H1 (cell line): ENCODE data around the gene EEF1AKMT3. TPM values are rescaled to one million over a fixed set of nuclear protein-coding genes. Genes with fewer than 3 reads are reported as not detected.

Source experiments
- CTCF ChIA-PET: fragments of 300-600 bp; sonication (Branson Sonifier 250); formaldehyde crosslinking; loops from one replicate; lab custom pipeline; 2021; ENCODE audit not compliant: partially characterized antibody; lab: Charles Lee
- POLR2A ChIA-PET: fragments of 300-600 bp; sonication (Branson Sonifier 250); formaldehyde crosslinking; loops from one replicate; lab custom pipeline; 2021; ENCODE audit warnings: inconsistent platforms; ENCODE audit not compliant: partially characterized antibody; lab: Charles Lee
- DNase-seq, 2 experiments: peaks; one replicate each; pipeline versions ENCODE4 v3.0.0 to v3.0.0-alpha.2; 2010 to 2022; ENCODE audit warnings: low spot score in 2 of 2, low read depth in 1 of 2, mixed read lengths in 1 of 2
- FAIRE-seq: peaks from 2 replicates; lab custom pipeline; 2011; peaks lifted over from hg19 to GRCh38; lab: Jason Lieb, UNC
- H2AFZ ChIP-seq: 2 replicates; pipeline ENCODE4 v1.8.1; 2012; ENCODE audit warnings: low read length, inconsistent platforms
- H2AK5ac ChIP-seq: 2 replicates; pipeline ENCODE4 v1.6.1; 2013; ENCODE audit warnings: low read depth, low read length
- H2BK120ac ChIP-seq: replicated peaks from 2 replicates; pipeline ENCODE3; 2013; ENCODE audit warnings: low read depth, low read length, inconsistent platforms
- H2BK12ac ChIP-seq: 2 replicates; pipeline ENCODE4 v1.6.1; 2013; ENCODE audit warnings: low read depth, low read length
- H2BK15ac ChIP-seq: 2 replicates; pipeline ENCODE4 v1.6.1; 2013; ENCODE audit warnings: low read length
- H2BK20ac ChIP-seq: 2 replicates; pipeline ENCODE4 v1.6.1; 2013; ENCODE audit warnings: low read length
- H2BK5ac ChIP-seq: 2 replicates; pipeline ENCODE4 v1.6.1; 2013; ENCODE audit warnings: low read depth, low read length
- H3K14ac ChIP-seq: 2 replicates; pipeline ENCODE4 v1.6.1; 2013; ENCODE audit warnings: inconsistent platforms; ENCODE audit not compliant: insufficient read length
- H3K18ac ChIP-seq: 2 replicates; pipeline ENCODE4 v1.6.1; 2013; ENCODE audit warnings: low read length; ENCODE audit errors: extremely low read depth
- H3K23ac ChIP-seq: 2 replicates; pipeline ENCODE4 v1.6.1; 2013; ENCODE audit warnings: inconsistent platforms; ENCODE audit not compliant: insufficient read length
- H3K23me2 ChIP-seq: 2 replicates; pipeline ENCODE4 v1.6.1; 2013; ENCODE audit warnings: low read depth, low read length
- H3K27ac ChIP-seq: 2 replicates; pipeline ENCODE4 v1.6.1; 2011; ENCODE audit warnings: low read depth, low read length, inconsistent platforms
- H3K27me3 ChIP-seq, 4 experiments: replicated peaks in 1 of 4; 1 replicate in 1 of 4; 2 replicates in 3 of 4; pipeline versions ENCODE4 v1.6.1 to v1.8.1; 2011 to 2013; ENCODE audit warnings: low read length in 3 of 4, mild to moderate bottlenecking in 3 of 4, inconsistent platforms in 2 of 4, mixed read lengths in 2 of 4, moderate library complexity in 1 of 4; ENCODE audit not compliant: control insufficient read depth in 3 of 4, insufficient read depth in 3 of 4; ENCODE audit errors: extremely low read depth in 1 of 4
- H3K36me3 ChIP-seq, 4 experiments: 2 replicates each; pipeline versions ENCODE4 v1.6.1 to v1.8.1; 2011 to 2013; ENCODE audit warnings: mild to moderate bottlenecking in 4 of 4, low read length in 3 of 4, moderate library complexity in 2 of 4, control low read depth in 1 of 4, inconsistent platforms in 1 of 4; ENCODE audit not compliant: insufficient read depth in 4 of 4, control insufficient read depth in 2 of 4
- H3K4ac ChIP-seq: replicated peaks from 2 replicates; pipeline ENCODE3; 2013; ENCODE audit warnings: low read length, low read depth, mixed read lengths, inconsistent platforms; ENCODE audit not compliant: insufficient read length
- H3K4me1 ChIP-seq, 4 experiments: replicated peaks in 1 of 4; 1 replicate in 1 of 4; 2 replicates in 3 of 4; pipeline versions ENCODE4 v1.6.1 to v1.8.1; 2011 to 2013; ENCODE audit warnings: low read length in 3 of 4, inconsistent platforms in 2 of 4, mixed read lengths in 1 of 4; ENCODE audit not compliant: insufficient read depth in 4 of 4, control insufficient read depth in 3 of 4
- H3K4me2 ChIP-seq, 2 experiments: 2 replicates each; pipeline versions ENCODE4 v1.6.1 to v1.8.1; 2011 to 2013; ENCODE audit warnings: low read depth in 2 of 2, low read length in 2 of 2, control low read depth in 1 of 2, inconsistent platforms in 1 of 2, mild to moderate bottlenecking in 1 of 2; ENCODE audit not compliant: insufficient read depth in 1 of 2
- H3K4me3 ChIP-seq, 4 experiments: fragments of 200-600, 300-600 bp in 1 of 4; sonication (generic), shearing (Covaris generic), sonication (Bioruptor Twin) in 1 of 4; 2 replicates each; pipeline versions ENCODE4 v1.5.1 to v1.8.1; 2011 to 2016; ENCODE audit warnings: low read length in 4 of 4, low read depth in 3 of 4, control low read depth in 2 of 4, inconsistent platforms in 2 of 4, mild to moderate bottlenecking in 2 of 4, mixed read lengths in 1 of 4, moderate library complexity in 1 of 4; ENCODE audit not compliant: insufficient read depth in 2 of 4; ENCODE audit errors: extremely low read depth in 1 of 4
- H3K56ac ChIP-seq: replicated peaks from 2 replicates; pipeline ENCODE3; 2013; ENCODE audit warnings: low read depth, mild to moderate bottlenecking, mixed read lengths, low read length, inconsistent platforms; ENCODE audit not compliant: insufficient read length
- H3K79me1 ChIP-seq: 2 replicates; pipeline ENCODE4 v1.6.1; 2013; ENCODE audit warnings: low read depth, low read length, control low read depth
- H3K79me2 ChIP-seq, 2 experiments: 2 replicates each; pipeline versions ENCODE4 v1.6.1 to v1.8.1; 2012 to 2013; ENCODE audit warnings: low read length in 2 of 2, mild to moderate bottlenecking in 2 of 2, inconsistent platforms in 1 of 2; ENCODE audit not compliant: insufficient read depth in 2 of 2, control insufficient read depth in 1 of 2
- H3K9ac ChIP-seq, 4 experiments: replicated peaks in 1 of 4; 1 replicate in 1 of 4; 2 replicates in 3 of 4; pipeline versions ENCODE4 v1.6.1 to v1.8.1; 2011 to 2013; ENCODE audit warnings: low read depth in 3 of 4, low read length in 3 of 4, control low read depth in 2 of 4, mild to moderate bottlenecking in 2 of 4, moderate library complexity in 2 of 4, inconsistent platforms in 1 of 4; ENCODE audit errors: extremely low read depth in 1 of 4
- H3K9me3 ChIP-seq, 2 experiments: 2 replicates each; pipeline versions ENCODE4 v1.6.1 to v1.8.1; 2012 to 2013; ENCODE audit warnings: mild to moderate bottlenecking in 2 of 2, moderate library complexity in 2 of 2, control low read depth in 1 of 2, inconsistent platforms in 1 of 2, low read depth in 1 of 2, low read length in 1 of 2, mixed read lengths in 1 of 2; ENCODE audit not compliant: insufficient read depth in 2 of 2
- H4K20me1 ChIP-seq, 2 experiments: replicated peaks in 1 of 2; 2 replicates each; pipeline versions ENCODE3 to v1.8.1; 2011 to 2013; ENCODE audit warnings: inconsistent platforms in 2 of 2, low read length in 2 of 2, mild to moderate bottlenecking in 1 of 2; ENCODE audit not compliant: insufficient read depth in 2 of 2, control insufficient read depth in 1 of 2
- H4K5ac ChIP-seq: 2 replicates; pipeline ENCODE4 v1.6.1; 2013; ENCODE audit warnings: low read length, low read depth, mixed read lengths, inconsistent platforms; ENCODE audit not compliant: insufficient read length
- H4K8ac ChIP-seq: 2 replicates; pipeline ENCODE4 v1.8.0; 2013; ENCODE audit warnings: mild to moderate bottlenecking, moderate library complexity, low read length, inconsistent platforms; ENCODE audit not compliant: insufficient read depth; ENCODE audit errors: extremely low read depth
- H4K91ac ChIP-seq: replicated peaks from 2 replicates; pipeline ENCODE3; 2013; ENCODE audit warnings: low read length, mixed read lengths, inconsistent platforms; ENCODE audit not compliant: insufficient read length
- BRCA1 ChIP-seq: IDR thresholded peaks from 2 replicates; pipeline ENCODE4 v1.6.1; 2012; ENCODE audit warnings: low read depth, low read length, improper control_type of control experiment
- CTBP2 ChIP-seq: IDR thresholded peaks from 2 replicates; pipeline ENCODE4 v1.7.0; 2011; ENCODE audit warnings: borderline replicate concordance, mild to moderate bottlenecking, moderate library complexity, mixed read lengths, low read length; ENCODE audit not compliant: insufficient read depth, insufficient read length
- FOSL1 ChIP-seq: IDR thresholded peaks from 2 replicates; pipeline ENCODE4 v1.6.1; 2011; ENCODE audit warnings: mild to moderate bottlenecking, low read depth, low read length, moderate library complexity; ENCODE audit not compliant: insufficient read depth
- HDAC2 ChIP-seq, 2 experiments: fragments of 300-600 bp in 1 of 2; sonication (generic) in 1 of 2; IDR thresholded peaks; 2 replicates each; pipeline ENCODE4 v1.6.1; 2011 to 2012; ENCODE audit warnings: low read depth in 2 of 2, low read length in 2 of 2, mild to moderate bottlenecking in 2 of 2, moderate library complexity in 2 of 2, borderline replicate concordance in 1 of 2, inconsistent platforms in 1 of 2
- KDM5A ChIP-seq: fragments of 200-600 bp; IDR thresholded peaks from 2 replicates; pipeline ENCODE4 v1.7.1; 2012; ENCODE audit warnings: mild to moderate bottlenecking, low read length, inconsistent platforms, mixed read lengths
- MAFK ChIP-seq: IDR thresholded peaks from 2 replicates; pipeline ENCODE4 v1.6.1; 2012; ENCODE audit warnings: low read depth, mild to moderate bottlenecking, improper control_type of control experiment, low read length
- NRF1 ChIP-seq: IDR thresholded peaks from 2 replicates; pipeline ENCODE4 v1.6.1; 2011; ENCODE audit warnings: mild to moderate bottlenecking, low read depth, low read length, improper control_type of control experiment
- RFX5 ChIP-seq: IDR thresholded peaks from 2 replicates; pipeline ENCODE4 v1.6.1; 2011; ENCODE audit warnings: low read depth, low read length, improper control_type of control experiment, borderline replicate concordance
- TAF7 ChIP-seq: optimal IDR thresholded peaks from 2 replicates; pipeline ENCODE3; 2011; ENCODE audit warnings: low read depth, mild to moderate bottlenecking, inconsistent platforms, low read length, moderate library complexity, borderline replicate concordance
- USF2 ChIP-seq: IDR thresholded peaks from 2 replicates; pipeline ENCODE4 v1.6.1; 2011; ENCODE audit warnings: low read length, improper control_type of control experiment
- WGBS, 2 experiments: shearing (Covaris generic) in 1 of 2; methylation state at CpG; one replicate each; pipeline versions ENCODE4 v1.1.6 to v1.1.7; 2013 to 2015; ENCODE audit warnings: low lambda C conversion rate in 2 of 2, mixed read lengths in 2 of 2, inconsistent platforms in 1 of 2, low coverage in 1 of 2, missing lambda C conversion rate in 1 of 2; ENCODE audit not compliant: insufficient replicate concordance in 2 of 2, insufficient coverage in 1 of 2, insufficient read length in 1 of 2; ENCODE audit errors: extremely low coverage in 1 of 2, missing lambda C conversion rate in 1 of 2; 5-methylcytosine and 5-hydroxymethylcytosine counted together
- polyA plus RNA-seq, 7 experiments: library from polyadenylated mRNA; depleted of rRNA in 3 of 7; stranded (reverse) in 5 of 7; unstranded in 2 of 7; fragments of >200 nt in 5 of 7; fragments of 200-250 nt in 2 of 7; gene quantifications; 1 replicate in 5 of 7; 2 replicates in 1 of 7; 4 replicates in 1 of 7; pipeline versions ENCODE4 v1.2.1 to v1.2.3, GENCODE V29; 2011 to 2013; ENCODE audit warnings: missing spikeins in 2 of 7, mixed read lengths in 2 of 7
- total RNA-seq: library from RNA; stranded (reverse); fragmentation: NEBNext Ultra II Directional; extraction: Animal tissue kit (Norgen Biotek cat#: 25700); gene quantifications from 2 replicates; pipeline ENCODE4 v1.2.1, GENCODE V29; 2021
- TF ChIP-seq, protein P1 (sequence below): IDR thresholded peaks from 2 replicates; pipeline ENCODE4 v1.6.1; 2011; ENCODE audit warnings: low read depth, mild to moderate bottlenecking, low read length; ENCODE audit not compliant: insufficient read depth

Gene EEF1AKMT3
- total and polyA plus RNA-seq, 2 of the 8 experiments (the other 6 are each of a cell fraction or from before 2014, with no cell fraction given): 3.1 to 4.4 TPM

- H3K79me2 ChIP-seq: no peaks in the 10 kb centered on the region
- no peak for FAIRE-seq
- H3K4me3 ChIP-seq: no peak overlapping the region
- H3K79me1 ChIP-seq: no peaks in the 10 kb centered on the region
- no peak overlapping the region for H3K4me2 ChIP-seq
- H3K18ac ChIP-seq: no peak overlapping the region
- H3K4ac ChIP-seq: no peak overlapping the region
- no peak overlapping the region for H2BK15ac ChIP-seq
- no peak overlapping the region for H2AFZ ChIP-seq
- POLR2A ChIA-PET: interaction anchor here (0.8 kb wide), 1 partner anchor 15 kb away, joined by 4 read pairs; the partner anchor contains the start of gene TSPAN31
- H4K91ac ChIP-seq: no peak overlapping the region
- no peaks in the 10 kb centered on the region for H3K36me3 ChIP-seq
- H3K27me3 ChIP-seq: peaks cover 26 to 91% (median 73%) of the 10 kb centered on the region in 4 experiments
- H3K23me2 ChIP-seq: peaks cover 12% of the 10 kb centered on the region; the same call in 1 of the 2 replicates
- no peak overlapping the region for H4K8ac ChIP-seq
- no peak overlapping the region for H2AK5ac ChIP-seq
- H2BK12ac ChIP-seq: no peak overlapping the region
- H2BK5ac ChIP-seq: no peak overlapping the region
- peaks cover 0 to 20% (median 13%) of the 10 kb centered on the region in 4 experiments; a peak in 5 of 7 replicates for H3K4me1 ChIP-seq
- H2BK20ac ChIP-seq: no peak overlapping the region
- DNase-seq: no peak
- H3K9me3 ChIP-seq: no peaks in the 10 kb centered on the region
- no peak overlapping the region for H3K23ac ChIP-seq
- peaks cover 2 to 7% of the 10 kb centered on the region in 2 experiments for H4K20me1 ChIP-seq
- H3K27ac ChIP-seq: no peak overlapping the region
- CTCF ChIA-PET: interaction anchor here (0.6 to 2.3 kb wide), 5 partner anchors 36 to 147 kb away, joined by 3 to 9 read pairs (median 3); partner anchors contain the start of gene OS9
- 49% methylated on average over 5 of the region's 5 CpGs; no CpG with 5 or more reads in 1 of the 2 experiments for WGBS, 2 experiments
- no peak overlapping the region for H3K56ac ChIP-seq
- H3K9ac ChIP-seq: no peak overlapping the region
- H4K5ac ChIP-seq: no peak overlapping the region
- no peak overlapping the region for H3K14ac ChIP-seq
- no peak overlapping the region for H2BK120ac ChIP-seq
- no peak for TF ChIP-seq BRCA1
- TF ChIP-seq, protein P1, sequence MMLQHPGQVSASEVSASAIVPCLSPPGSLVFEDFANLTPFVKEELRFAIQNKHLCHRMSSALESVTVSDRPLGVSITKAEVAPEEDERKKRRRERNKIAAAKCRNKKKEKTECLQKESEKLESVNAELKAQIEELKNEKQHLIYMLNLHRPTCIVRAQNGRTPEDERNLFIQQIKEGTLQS: no peak
- no peak for TF ChIP-seq RFX5
- TF ChIP-seq NRF1: no peak
- TF ChIP-seq TAF7: no peak
- TF ChIP-seq MAFK: no peak
- no peak for TF ChIP-seq USF2
- no peak for TF ChIP-seq CTBP2
- no peak for TF ChIP-seq FOSL1
- TF ChIP-seq HDAC2 (IDR thresholded peaks at IDR 0.05; ENCODE audit: borderline replicate concordance in 1 of 2, low read depth in 2 of 2, low read length in 2 of 2): no peak
- TF ChIP-seq KDM5A: no peak
These were observed 43.0 kb upstream of the EEF1AKMT3 start for GRCh38 chr12:57729321-57729844.
